HG03565 (cell line): ENCODE measurements around the gene LACTB.
"Not testable (repeated sequence)": the region's sequence is repeated elsewhere in the genome, so short reads cannot be mapped to it uniquely, and the experiment has no call there.

Source experiments
- ATAC-seq: cut with Tn5 transposase; IDR thresholded peaks from one replicate; pipeline ENCODE4 v1.9.1; 2021; ENCODE audit warnings: mild to moderate bottlenecking, moderate library complexity; ENCODE audit not compliant: unreplicated experiment

Gene LACTB

GRCh38 chr15:63089260-63090043 lies 32.2 kb upstream of the LACTB start:
- ATAC-seq = no peak

- no peak for ATAC-seq
Observed at GRCh38 chr15:63090472-63090871, 31.2 kb upstream of the LACTB start.

- no peak for ATAC-seq
Observed at GRCh38 chr15:63090887-63091286, 30.8 kb upstream of the LACTB start.

GRCh38 chr15:63091679-63092446 lies 29.8 kb upstream of the LACTB start:
- no peak for ATAC-seq

- ATAC-seq = no peak
Observed at GRCh38 chr15:63093486-63094205, 28.0 kb upstream of the LACTB start.

- no peak for ATAC-seq
Observed at GRCh38 chr15:63094495-63094931, 27.1 kb upstream of the LACTB start.

- ATAC-seq = no peak
Observed at GRCh38 chr15:63096178-63096577, 25.5 kb upstream of the LACTB start.

GRCh38 chr15:63098901-63099300 lies 22.8 kb upstream of the LACTB start:
- not testable (repeated sequence) for ATAC-seq

- ATAC-seq = not testable (repeated sequence)
Observed at GRCh38 chr15:63099581-63099980, 22.1 kb upstream of the LACTB start.

GRCh38 chr15:63103416-63103815 lies 18.2 kb upstream of the LACTB start:
- no peak for ATAC-seq

- ATAC-seq = no peak
Observed at GRCh38 chr15:63104727-63105126, 16.9 kb upstream of the LACTB start.

GRCh38 chr15:63105354-63105753 lies 16.3 kb upstream of the LACTB start:
- not testable (repeated sequence) for ATAC-seq

- ATAC-seq = no peak
Observed at GRCh38 chr15:63107895-63108546, 13.6 kb upstream of the LACTB start.

- ATAC-seq = no peak
Observed at GRCh38 chr15:63109498-63109897, 12.2 kb upstream of the LACTB start.

GRCh38 chr15:63109920-63110319 lies 11.7 kb upstream of the LACTB start:
- no peak for ATAC-seq

GRCh38 chr15:63110428-63111026 lies 11.1 kb upstream of the LACTB start:
- ATAC-seq = no peak

- ATAC-seq = no peak
Observed at GRCh38 chr15:63111481-63111880, 10.2 kb upstream of the LACTB start.

- no peak for ATAC-seq
Observed at GRCh38 chr15:63112871-63113270, 8.8 kb upstream of the LACTB start.

GRCh38 chr15:63114465-63114864 lies 7.2 kb upstream of the LACTB start:
- ATAC-seq = no peak

- no peak for ATAC-seq
Observed at GRCh38 chr15:63118854-63119253, 2.8 kb upstream of the LACTB start.
